ENCODE results near the gene PCDHA4. TPM values are rescaled to one million over a fixed set of nuclear protein-coding genes. Genes with fewer than 3 reads are reported as not detected.
"Not testable (repeated sequence)": the region's sequence is repeated elsewhere in the genome, so short reads cannot be mapped to it uniquely, and the experiment has no call there.

PCDHA4 gene
- total RNA-seq, 1 donor from 2014 or later, result 9.6 TPM

GRCh38 chr5:140821375-140822280 lies 14.8 kb downstream of the PCDHA4 start, which contains the start of gene PCDHA5:
Gene PCDHA5 (plus strand): TSS chr5:140821613.
- DNase-seq (ENCODE audit: low read depth), result no peak

GRCh38 chr5:140822281-140822629 lies 15.4 kb downstream of the PCDHA4 start:
- no peak for DNase-seq (ENCODE audit: low read depth)

GRCh38 chr5:140822969-140823368 lies 16.1 kb downstream of the PCDHA4 start:
- DNase-seq (ENCODE audit: low read depth), result not testable (repeated sequence)

GRCh38 chr5:140823475-140823874 lies 16.6 kb downstream of the PCDHA4 start:
- DNase-seq (ENCODE audit: low read depth), result no peak

GRCh38 chr5:140827704-140828361 lies 21.0 kb downstream of the PCDHA4 start, which contains the start of gene PCDHA6:
Gene PCDHA6 (plus strand): TSS chr5:140827960. CDS start chr5:140828092, 132 bp downstream.
- no peak for DNase-seq (ENCODE audit: low read depth)

GRCh38 chr5:140828362-140828737 lies 21.5 kb downstream of the PCDHA4 start:
- no peak for DNase-seq (ENCODE audit: low read depth)

- DNase-seq (ENCODE audit: low read depth), result not testable (repeated sequence)
Observed at GRCh38 chr5:140829511-140830501, 22.9 kb downstream of the PCDHA4 start.

GRCh38 chr5:140833993-140834392 lies 27.1 kb downstream of the PCDHA4 start, which contains the start of gene PCDHA7:
Gene PCDHA7 (plus strand): TSS chr5:140834269. CDS start chr5:140834384, 115 bp downstream.
- DNase-seq (ENCODE audit: low read depth), result peak; percentile 6

GRCh38 chr5:140834439-140835008 lies 27.7 kb downstream of the PCDHA4 start:
- not testable (repeated sequence) for DNase-seq (ENCODE audit: low read depth)

GRCh38 chr5:140835622-140836510 lies 29.0 kb downstream of the PCDHA4 start:
- DNase-seq (ENCODE audit: low read depth), result no peak

GRCh38 chr5:140840978-140841962 lies 34.4 kb downstream of the PCDHA4 start, which contains the start of gene PCDHA8:
Gene PCDHA8 (plus strand): TSS chr5:140841187. CDS start chr5:140841322, 135 bp downstream.
- no peak for DNase-seq (ENCODE audit: low read depth)

- DNase-seq (ENCODE audit: low read depth), result no peak
Observed at GRCh38 chr5:140842798-140843733, 36.2 kb downstream of the PCDHA4 start.

- not testable (repeated sequence) for DNase-seq (ENCODE audit: low read depth)
Observed at GRCh38 chr5:140848139-140849102, 41.6 kb downstream of the PCDHA4 start, which contains the start of gene PCDHA9. Gene PCDHA9 (plus strand): TSS chr5:140848382. CDS start chr5:140848496, 114 bp downstream.

- DNase-seq (ENCODE audit: low read depth), result not testable (repeated sequence)
Observed at GRCh38 chr5:140849831-140850634, 43.2 kb downstream of the PCDHA4 start.

Data from renal cortical epithelial cell (primary cell).